Tibial nerve (tissue), 4 donors: ENCODE data around the gene SCGN. TPM values are rescaled to one million over a fixed set of nuclear protein-coding genes. Genes with fewer than 3 reads are reported as not detected.

Experiments
- DNase-seq, 2 donors: peaks; one replicate each; pipeline ENCODE4 v3.0.0-alpha.2; 2019; ENCODE audit warnings: low spot score in 2 of 2
- H3K27ac ChIP-seq, 4 donors: fragments of 200-600 bp; sonication (generic) in 3 of 4; one replicate each; pipeline ENCODE4 v1.5.1; 2017 to 2019; ENCODE audit warnings: mild to moderate bottlenecking in 1 of 4
- H3K27me3 ChIP-seq, 2 donors: fragments of 200-600 bp; sonication (generic) in 1 of 2; one replicate each; pipeline versions ENCODE4 v1.5.1 to v1.6.0; 2017 to 2019
- H3K36me3 ChIP-seq, 3 donors: fragments of 200-600 bp; sonication (generic); one replicate each; pipeline ENCODE4 v1.5.1; 2018 to 2019
- H3K4me1 ChIP-seq, 4 donors: fragments of 200-600 bp; sonication (generic) in 3 of 4; one replicate each; pipeline ENCODE4 v1.5.1; 2017 to 2019
- H3K4me3 ChIP-seq, 4 donors: fragments of 200-600 bp; sonication (generic) in 3 of 4; one replicate each; pipeline ENCODE4 v1.5.1; 2017 to 2019; ENCODE audit warnings: mild to moderate bottlenecking in 1 of 4, moderate library complexity in 1 of 4
- H3K9me3 ChIP-seq, 4 donors: fragments of 200-600 bp; sonication (generic) in 3 of 4; one replicate each; pipeline ENCODE4 v1.5.1; 2017 to 2019
- CTCF ChIP-seq, 5 experiments: fragments of 200-600 bp in 3 of 5; fragments of 450-650 bp in 2 of 5; sonication (generic) in 3 of 5; IDR thresholded peaks; one replicate each; pipeline ENCODE4 v1.5.1; 2016 to 2019; ENCODE audit warnings: antibody characterized with exemption in 5 of 5, mild to moderate bottlenecking in 3 of 5, moderate library complexity in 2 of 5
- EP300 ChIP-seq, 2 donors: sonication (generic); formaldehyde crosslinking; IDR thresholded peaks; one replicate each; pipeline ENCODE4 v1.6.1; 2017; ENCODE audit warnings: antibody characterized with exemption in 2 of 2, mild to moderate bottlenecking in 1 of 2
- POLR2A ChIP-seq, 2 donors: fragments of 450-650 bp; IDR thresholded peaks; one replicate each; pipeline ENCODE4 v1.6.1; 2017; ENCODE audit warnings: antibody characterized with exemption in 2 of 2, mild to moderate bottlenecking in 2 of 2, moderate library complexity in 2 of 2
- WGBS, 2 donors: methylation state at CpG; one replicate each; pipeline ENCODE4 v1.1.5; 2018; 5-methylcytosine and 5-hydroxymethylcytosine counted together
- total RNA-seq, 4 donors: library from RNA; depleted of rRNA; stranded (reverse); fragments of >200 nt; gene quantifications; one replicate each; pipeline ENCODE4 v1.1.0, GENCODE V29; 2016

The SCGN gene
- total RNA-seq, 4 donors from 2014 or later = not detected

- Histone ChIP-seq H3K4me3 (no peak overlapping the region), H3K36me3 (no peaks in the 10 kb centered on the region), H3K27ac (no peak overlapping the region), H3K9me3 (no peaks in the 10 kb centered on the region), H3K4me1 (no peaks in the 10 kb centered on the region), H3K27me3 (peaks cover 0 to 6% of the 10 kb centered on the region in 2 donors)
- TF ChIP-seq CTCF (IDR thresholded peaks at IDR 0.05) (no peak), POLR2A (IDR thresholded peaks at IDR 0.05) (no peak), EP300 (IDR thresholded peaks at IDR 0.05) (no peak)
- no peak for DNase-seq
- WGBS, 2 donors = 85 to 90% methylated on average over 14 of the region's 14 CpGs
Observed at GRCh38 chr6:25727028-25727427, 75.0 kb downstream of the SCGN start.

- no peak overlapping the region for H3K27ac ChIP-seq
- H3K4me3 ChIP-seq = no peak overlapping the region
- no peaks in the 10 kb centered on the region for H3K9me3 ChIP-seq
- peaks cover 0 to 9% of the 10 kb centered on the region in 2 donors for H3K27me3 ChIP-seq
- no peaks in the 10 kb centered on the region for H3K4me1 ChIP-seq
- WGBS, 2 donors = 87 to 97% methylated on average over 3 of the region's 3 CpGs
- no peaks in the 10 kb centered on the region for H3K36me3 ChIP-seq
- TF ChIP-seq EP300 (IDR thresholded peaks at IDR 0.05) = no peak
- no peak for TF ChIP-seq CTCF (IDR thresholded peaks at IDR 0.05)
- TF ChIP-seq POLR2A (IDR thresholded peaks at IDR 0.05) = no peak
- DNase-seq = no peak
Observed at GRCh38 chr6:25730907-25731306, 78.9 kb downstream of the SCGN start.

DNA sequence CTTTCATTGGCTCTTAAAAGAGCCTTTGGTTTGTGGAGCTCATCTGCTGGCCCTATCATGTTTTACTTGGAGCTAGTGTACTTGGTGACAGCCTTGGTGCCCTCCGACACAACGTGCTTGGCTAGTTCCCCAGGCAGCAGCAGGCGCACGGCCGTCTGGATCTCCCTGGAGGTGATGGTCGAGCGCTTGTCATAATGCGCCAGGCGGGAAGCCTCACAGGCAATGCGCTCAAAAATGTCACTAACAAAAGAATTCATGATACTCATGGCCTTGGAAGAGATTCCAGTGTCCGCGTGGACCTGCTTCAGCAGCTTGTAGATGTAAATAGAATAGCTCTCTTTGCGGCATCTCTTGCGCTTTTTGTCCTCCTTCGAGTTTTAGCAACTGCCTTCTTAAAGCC lies 79.7 kb downstream of the SCGN start:
- WGBS, 2 donors = 94 to 97% methylated on average over 15 of the region's 15 CpGs
- TF ChIP-seq EP300 (IDR thresholded peaks at IDR 0.05) (no peak), CTCF (IDR thresholded peaks at IDR 0.05) (no peak), POLR2A (IDR thresholded peaks at IDR 0.05) (no peak)
- no peak overlapping the region for H3K4me3 ChIP-seq

GRCh38 chr6:25732468-25733198 lies 80.6 kb downstream of the SCGN start:
- 53 to 57% methylated on average over 26 to 30 of the region's 30 CpGs for WGBS, 2 donors
- Histone ChIP-seq H3K36me3 (no peaks in the 10 kb centered on the region), H3K4me1 (no peaks in the 10 kb centered on the region), H3K27me3 (peaks cover 0 to 9% of the 10 kb centered on the region in 2 donors), H3K4me3 (no peak overlapping the region), H3K27ac (no peak overlapping the region), H3K9me3 (peaks cover 0 to 5% (median 0%) of the 10 kb centered on the region in 4 donors)
- no peak for TF ChIP-seq POLR2A (IDR thresholded peaks at IDR 0.05)
- TF ChIP-seq CTCF (IDR thresholded peaks at IDR 0.05) = no peak
- DNase-seq = no peak

More for the DNA sequence above, 79.7 kb downstream of the SCGN start:
- Histone ChIP-seq H3K27ac (no peak overlapping the region), H3K9me3 (no peaks in the 10 kb centered on the region), H3K4me1 (no peaks in the 10 kb centered on the region), H3K36me3 (no peaks in the 10 kb centered on the region), H3K27me3 (peaks cover 0 to 9% of the 10 kb centered on the region in 2 donors)
- DNase-seq = no peak

GRCh38 chr6:25735261-25735660 lies 83.2 kb downstream of the SCGN start:
- no peaks in the 10 kb centered on the region for H3K4me1 ChIP-seq
- no peaks in the 10 kb centered on the region for H3K36me3 ChIP-seq
- no peak for DNase-seq
- no peak overlapping the region for H3K4me3 ChIP-seq
- peaks cover 0 to 9% of the 10 kb centered on the region in 2 donors for H3K27me3 ChIP-seq
- TF ChIP-seq CTCF (IDR thresholded peaks at IDR 0.05) (no peak), POLR2A (IDR thresholded peaks at IDR 0.05) (no peak), EP300 (IDR thresholded peaks at IDR 0.05) (no peak)
- H3K9me3 ChIP-seq = peaks cover 0 to 5% (median 0%) of the 10 kb centered on the region in 4 donors
- H3K27ac ChIP-seq = no peak overlapping the region
